ENCODE measurements around the gene MGAT4D.

MGAT4D gene

GRCh38 chr4:140400111-140400510 lies 98.0 kb downstream of the MGAT4D start:
- TF ChIP-seq ZFX (IDR thresholded peaks at IDR 0.05) (no peak), CTCF (conservative IDR thresholded peaks at IDR 0.05) (no peak)
- no peak overlapping the region for H3K27ac ChIP-seq

- TF ChIP-seq ZFX (IDR thresholded peaks at IDR 0.05) = no peak
- 0 out of 2 replicates have a peak, but pooled peaks have one; percentile 9 for TF ChIP-seq CTCF (conservative IDR thresholded peaks at IDR 0.05)
- H3K27ac ChIP-seq = no peak overlapping the region
These were observed 102.4 kb downstream of the MGAT4D start for GRCh38 chr4:140395668-140396067.
